ENCODE measurements around the gene RMND5B. TPM values are rescaled to one million over a fixed set of nuclear protein-coding genes. Genes with fewer than 3 reads are reported as not detected.

RMND5B gene
- polyA plus RNA-seq, 1 donor from 2014 or later = 37.3 TPM

DNA sequence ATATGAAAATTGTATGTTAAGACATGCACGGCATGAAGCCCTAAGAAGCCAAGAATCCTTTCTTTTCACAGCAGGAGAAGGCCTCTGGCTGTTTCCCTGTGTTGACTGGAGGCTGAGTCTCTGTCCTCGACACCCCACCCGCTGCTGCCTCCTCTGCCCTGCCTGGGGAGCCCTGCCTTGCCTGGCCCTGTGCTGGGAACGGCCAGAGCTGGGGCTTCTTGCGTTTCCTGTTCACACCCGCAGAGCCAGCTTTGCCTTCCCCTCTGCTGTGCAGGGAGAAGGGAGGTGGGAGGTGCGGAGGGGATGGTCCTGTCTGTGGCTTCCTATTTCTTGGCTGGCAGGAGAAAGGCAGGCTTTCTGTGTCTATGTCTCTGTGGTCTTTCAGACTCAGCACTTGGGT is 63.2 kb downstream of the RMND5B start:
- H3K9me3 ChIP-seq (ENCODE audit: low read length) = no peaks in the 10 kb centered on the region
- no peaks in the 10 kb centered on the region for H3K79me2 ChIP-seq (replicated peaks; ENCODE audit: insufficient read depth, low read length)
- H3K4me3 ChIP-seq (ENCODE audit: low read length) = no peak overlapping the region
- no peak overlapping the region for H3K4me2 ChIP-seq (ENCODE audit: low read length)
- no peaks in the 10 kb centered on the region for H3F3A ChIP-seq (ENCODE audit: insufficient read depth, low read length, poor library complexity, severe bottlenecking)
- no peaks in the 10 kb centered on the region for H4K20me1 ChIP-seq (ENCODE audit: insufficient read depth)
- no peaks in the 10 kb centered on the region for H3K36me3 ChIP-seq (ENCODE audit: insufficient read depth, low read length)
- TF ChIP-seq, protein P1, sequence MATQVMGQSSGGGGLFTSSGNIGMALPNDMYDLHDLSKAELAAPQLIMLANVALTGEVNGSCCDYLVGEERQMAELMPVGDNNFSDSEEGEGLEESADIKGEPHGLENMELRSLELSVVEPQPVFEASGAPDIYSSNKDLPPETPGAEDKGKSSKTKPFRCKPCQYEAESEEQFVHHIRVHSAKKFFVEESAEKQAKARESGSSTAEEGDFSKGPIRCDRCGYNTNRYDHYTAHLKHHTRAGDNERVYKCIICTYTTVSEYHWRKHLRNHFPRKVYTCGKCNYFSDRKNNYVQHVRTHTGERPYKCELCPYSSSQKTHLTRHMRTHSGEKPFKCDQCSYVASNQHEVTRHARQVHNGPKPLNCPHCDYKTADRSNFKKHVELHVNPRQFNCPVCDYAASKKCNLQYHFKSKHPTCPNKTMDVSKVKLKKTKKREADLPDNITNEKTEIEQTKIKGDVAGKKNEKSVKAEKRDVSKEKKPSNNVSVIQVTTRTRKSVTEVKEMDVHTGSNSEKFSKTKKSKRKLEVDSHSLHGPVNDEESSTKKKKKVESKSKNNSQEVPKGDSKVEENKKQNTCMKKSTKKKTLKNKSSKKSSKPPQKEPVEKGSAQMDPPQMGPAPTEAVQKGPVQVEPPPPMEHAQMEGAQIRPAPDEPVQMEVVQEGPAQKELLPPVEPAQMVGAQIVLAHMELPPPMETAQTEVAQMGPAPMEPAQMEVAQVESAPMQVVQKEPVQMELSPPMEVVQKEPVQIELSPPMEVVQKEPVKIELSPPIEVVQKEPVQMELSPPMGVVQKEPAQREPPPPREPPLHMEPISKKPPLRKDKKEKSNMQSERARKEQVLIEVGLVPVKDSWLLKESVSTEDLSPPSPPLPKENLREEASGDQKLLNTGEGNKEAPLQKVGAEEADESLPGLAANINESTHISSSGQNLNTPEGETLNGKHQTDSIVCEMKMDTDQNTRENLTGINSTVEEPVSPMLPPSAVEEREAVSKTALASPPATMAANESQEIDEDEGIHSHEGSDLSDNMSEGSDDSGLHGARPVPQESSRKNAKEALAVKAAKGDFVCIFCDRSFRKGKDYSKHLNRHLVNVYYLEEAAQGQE (IDR thresholded peaks at IDR 0.05; ENCODE audit: borderline replicate concordance) = no peak
- TF ChIP-seq SMC3 (conservative IDR thresholded peaks at IDR 0.05; ENCODE audit: poor library complexity) = no peak
- no peak for TF ChIP-seq RAD21 (conservative IDR thresholded peaks at IDR 0.05)
- TF ChIP-seq, protein P2, sequence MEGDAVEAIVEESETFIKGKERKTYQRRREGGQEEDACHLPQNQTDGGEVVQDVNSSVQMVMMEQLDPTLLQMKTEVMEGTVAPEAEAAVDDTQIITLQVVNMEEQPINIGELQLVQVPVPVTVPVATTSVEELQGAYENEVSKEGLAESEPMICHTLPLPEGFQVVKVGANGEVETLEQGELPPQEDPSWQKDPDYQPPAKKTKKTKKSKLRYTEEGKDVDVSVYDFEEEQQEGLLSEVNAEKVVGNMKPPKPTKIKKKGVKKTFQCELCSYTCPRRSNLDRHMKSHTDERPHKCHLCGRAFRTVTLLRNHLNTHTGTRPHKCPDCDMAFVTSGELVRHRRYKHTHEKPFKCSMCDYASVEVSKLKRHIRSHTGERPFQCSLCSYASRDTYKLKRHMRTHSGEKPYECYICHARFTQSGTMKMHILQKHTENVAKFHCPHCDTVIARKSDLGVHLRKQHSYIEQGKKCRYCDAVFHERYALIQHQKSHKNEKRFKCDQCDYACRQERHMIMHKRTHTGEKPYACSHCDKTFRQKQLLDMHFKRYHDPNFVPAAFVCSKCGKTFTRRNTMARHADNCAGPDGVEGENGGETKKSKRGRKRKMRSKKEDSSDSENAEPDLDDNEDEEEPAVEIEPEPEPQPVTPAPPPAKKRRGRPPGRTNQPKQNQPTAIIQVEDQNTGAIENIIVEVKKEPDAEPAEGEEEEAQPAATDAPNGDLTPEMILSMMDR (IDR thresholded peaks at IDR 0.05; ENCODE audit: poor library complexity, severe bottlenecking) = no peak
- no peak for TF ChIP-seq TAF1 (IDR thresholded peaks at IDR 0.05; ENCODE audit: low read depth)
- no peak for TF ChIP-seq EP300 (conservative IDR thresholded peaks at IDR 0.05; ENCODE audit: poor library complexity, severe bottlenecking)
- TF ChIP-seq EZH2 (IDR thresholded peaks at IDR 0.05; ENCODE audit: borderline replicate concordance, insufficient read depth, low read length, poor library complexity, severe bottlenecking) = no peak
- TF ChIP-seq MXI1 (conservative IDR thresholded peaks at IDR 0.05; ENCODE audit: poor library complexity, severe bottlenecking) = no peak
- TF ChIP-seq POLR2AphosphoS5 (IDR thresholded peaks at IDR 0.05) = no peak
- H3K27me3 ChIP-seq (ENCODE audit: insufficient read depth, low read depth, low read length) = no peaks in the 10 kb centered on the region
- no peak overlapping the region for H3K9ac ChIP-seq (ENCODE audit: low read length)
- no peaks in the 10 kb centered on the region for H3K9me2 ChIP-seq (ENCODE audit: insufficient read depth, low read length)
- no peak overlapping the region for H3K27ac ChIP-seq (ENCODE audit: low read length)
- no peak overlapping the region for H2AFZ ChIP-seq (ENCODE audit: low read depth, low read length)

DNA sequence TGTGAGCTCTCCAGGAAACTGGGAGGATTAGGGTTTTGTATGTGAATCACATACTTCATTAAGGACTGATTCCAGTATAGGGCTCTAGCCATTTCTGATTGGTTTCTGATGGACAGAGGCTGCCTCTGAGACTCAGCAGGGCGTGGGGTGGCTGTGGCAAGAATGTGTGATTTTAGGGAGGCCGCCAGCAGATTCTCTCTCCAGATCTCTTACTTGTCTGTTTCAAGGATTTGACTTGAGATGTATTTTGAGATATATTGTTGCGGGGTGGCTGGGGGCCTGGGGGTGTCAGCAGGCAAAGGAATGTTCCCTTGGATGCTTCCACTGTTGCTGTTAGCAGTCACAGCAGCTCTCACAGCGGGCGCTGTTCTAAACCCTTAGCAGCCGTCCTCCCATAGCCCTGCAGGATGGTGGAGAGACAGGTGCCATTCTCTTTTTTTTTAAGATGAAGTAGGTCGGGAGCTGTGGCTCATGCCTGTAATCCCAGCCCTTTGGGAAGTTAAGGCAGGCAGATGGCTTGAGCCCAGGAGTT is 65.5 kb downstream of the RMND5B start:
- Histone ChIP-seq H4K20me1 (ENCODE audit: insufficient read depth) (no peaks in the 10 kb centered on the region), H3K36me3 (ENCODE audit: insufficient read depth, low read length) (no peaks in the 10 kb centered on the region), H2AFZ (ENCODE audit: low read depth, low read length) (no peak overlapping the region), H3F3A (ENCODE audit: insufficient read depth, low read length, poor library complexity, severe bottlenecking) (no peaks in the 10 kb centered on the region), H3K27me3 (ENCODE audit: insufficient read depth, low read depth, low read length) (no peaks in the 10 kb centered on the region), H3K4me3 (ENCODE audit: low read length) (no peak overlapping the region), H3K9ac (ENCODE audit: low read length) (no peak overlapping the region), H3K27ac (ENCODE audit: low read length) (no peak overlapping the region), H3K9me2 (ENCODE audit: insufficient read depth, low read length) (no peaks in the 10 kb centered on the region), H3K9me3 (ENCODE audit: low read length) (no peaks in the 10 kb centered on the region), H3K79me2 (replicated peaks; ENCODE audit: insufficient read depth, low read length) (no peaks in the 10 kb centered on the region), H3K4me2 (ENCODE audit: low read length) (no peak overlapping the region)
- TF ChIP-seq, protein P1 (IDR thresholded peaks at IDR 0.05; ENCODE audit: borderline replicate concordance) = no peak
- TF ChIP-seq POLR2AphosphoS5 (IDR thresholded peaks at IDR 0.05) (no peak), RAD21 (conservative IDR thresholded peaks at IDR 0.05) (no peak), MXI1 (conservative IDR thresholded peaks at IDR 0.05; ENCODE audit: poor library complexity, severe bottlenecking) (no peak)

All from neural cell (in vitro differentiated cells).